Bone marrow (tissue), 2 donors: ENCODE data around the gene RAB6A.
"Not testable (repeated sequence)": the region's sequence is repeated elsewhere in the genome, so short reads cannot be mapped to it uniquely, and the experiment has no call there.

Source experiments
- DNase-seq, 2 donors: peaks; one replicate each; lab custom pipeline; 2025; lab: John Stamatoyannopoulos, UW

The RAB6A gene

GRCh38 chr11:73762732-73763131 lies 1.9 kb upstream of the RAB6A start:
- DNase-seq: no peak

- no peak for DNase-seq
These were observed 600 bp upstream of the RAB6A start for GRCh38 chr11:73761403-73761945.

- peak in 1 of 2 donors; percentile 48 for DNase-seq
These were observed 667 bp downstream of the RAB6A start for GRCh38 chr11:73760135-73760678.

GRCh38 chr11:73759610-73760134 lies 1.2 kb downstream of the RAB6A start:
- DNase-seq: peak in 1 of 2 donors; percentile 7

GRCh38 chr11:73758451-73758850 lies 2.4 kb downstream of the RAB6A start:
- DNase-seq: no peak

GRCh38 chr11:73757598-73757997 lies 3.3 kb downstream of the RAB6A start:
- no peak for DNase-seq

- no peak for DNase-seq
These were observed 5.2 kb downstream of the RAB6A start for GRCh38 chr11:73755670-73756069.

- DNase-seq: no peak
These were observed 6.9 kb downstream of the RAB6A start for GRCh38 chr11:73753938-73754337.

- no peak for DNase-seq
These were observed 8.0 kb downstream of the RAB6A start for GRCh38 chr11:73752903-73753302.

- DNase-seq: no peak
These were observed 8.5 kb downstream of the RAB6A start for GRCh38 chr11:73752216-73752867.

GRCh38 chr11:73750862-73751261 lies 10.0 kb downstream of the RAB6A start:
- DNase-seq: not testable (repeated sequence)

- DNase-seq: peak in 1 of 2 donors; percentile 15
These were observed 10.6 kb downstream of the RAB6A start for GRCh38 chr11:73750228-73750627.

- no peak for DNase-seq
These were observed 11.8 kb downstream of the RAB6A start for GRCh38 chr11:73749118-73749517.

- DNase-seq: no peak
These were observed 12.6 kb downstream of the RAB6A start for GRCh38 chr11:73748300-73748699.

GRCh38 chr11:73747762-73748161 lies 13.1 kb downstream of the RAB6A start:
- DNase-seq: no peak

GRCh38 chr11:73746701-73747100 lies 14.2 kb downstream of the RAB6A start:
- DNase-seq: no peak

- DNase-seq: no peak
These were observed 17.8 kb downstream of the RAB6A start for GRCh38 chr11:73743045-73743444.

- not testable (repeated sequence) for DNase-seq
These were observed 24.9 kb downstream of the RAB6A start for GRCh38 chr11:73735959-73736358.

- no peak for DNase-seq
These were observed 25.9 kb downstream of the RAB6A start for GRCh38 chr11:73734993-73735392.

- DNase-seq: not testable (repeated sequence)
These were observed 26.9 kb downstream of the RAB6A start for GRCh38 chr11:73734011-73734410.

- DNase-seq: not testable (repeated sequence)
These were observed 27.9 kb downstream of the RAB6A start for GRCh38 chr11:73732936-73733335.

GRCh38 chr11:73729594-73730206 lies 31.2 kb downstream of the RAB6A start:
- no peak for DNase-seq

- DNase-seq: no peak
These were observed 32.9 kb downstream of the RAB6A start for GRCh38 chr11:73728000-73728399.
